Fibroblast of skin of left quadriceps (primary cell): ENCODE measurements around the gene ETFDH.
"Not testable (repeated sequence)": the region's sequence is repeated elsewhere in the genome, so short reads cannot be mapped to it uniquely, and the experiment has no call there.

Source experiments
- DNase-seq, 2 experiments: peaks; one replicate each; pipeline ENCODE4 v3.0.0-alpha.2; 2013; ENCODE audit warnings: low read depth in 2 of 2

ETFDH gene

DNA sequence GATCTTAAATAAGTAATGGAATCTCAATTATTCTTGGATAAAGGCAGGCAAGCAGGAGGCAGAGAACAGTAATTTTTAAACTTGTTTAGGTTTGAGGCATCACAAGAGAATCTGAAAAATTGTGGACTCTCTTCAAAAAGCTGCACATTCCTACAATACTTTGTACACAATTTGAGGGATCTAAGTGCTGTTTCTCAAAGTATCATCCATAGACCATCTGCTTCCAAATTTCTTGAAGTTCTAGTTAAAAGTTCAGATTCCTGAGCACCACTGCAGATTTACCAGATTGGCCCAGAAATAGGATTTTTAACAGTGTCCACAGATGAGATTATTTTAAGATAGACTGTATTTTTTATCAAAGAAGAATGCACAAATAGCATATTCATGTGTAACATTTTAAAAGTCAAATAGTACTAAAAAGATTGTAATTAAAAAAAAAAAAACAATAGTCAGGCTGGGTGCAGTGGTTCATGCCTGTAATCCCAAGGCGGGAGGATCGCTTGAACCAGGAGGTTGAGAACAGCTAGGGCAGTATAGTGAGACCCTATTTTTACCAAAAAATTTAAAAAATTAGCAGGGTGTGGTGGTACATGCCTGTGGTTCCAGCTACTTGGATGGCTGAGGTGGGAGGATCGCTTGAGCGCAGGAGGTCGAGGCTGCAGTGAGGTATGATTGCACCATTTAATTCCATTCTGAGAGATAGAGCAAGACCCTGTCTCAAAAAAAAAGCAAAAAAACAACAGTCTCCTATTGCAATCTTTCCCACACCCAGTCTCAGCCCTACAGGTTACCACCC is 82.5 kb downstream of the ETFDH start:
- peak; percentile 28 to 34 for DNase-seq

DNA sequence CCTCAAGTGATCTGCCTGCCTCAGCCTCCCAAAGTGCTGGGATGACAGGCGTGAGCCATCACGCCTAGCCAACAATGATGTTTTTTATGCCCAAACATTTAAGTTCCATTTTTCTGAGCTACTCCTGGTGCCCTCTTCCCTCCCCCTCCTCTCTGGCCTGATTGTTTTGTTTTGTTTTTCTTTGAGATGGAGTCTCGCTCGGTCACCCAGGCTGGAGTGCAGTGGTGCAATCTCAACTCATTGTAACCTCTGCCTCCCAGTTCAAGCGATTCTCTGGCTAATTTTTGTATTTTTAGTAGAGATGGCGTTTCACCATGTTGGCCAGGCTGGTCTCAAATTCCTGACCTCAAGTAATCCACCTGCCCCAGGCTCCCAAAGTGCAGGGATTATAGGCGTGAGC is 83.7 kb downstream of the ETFDH start:
- DNase-seq = not testable (repeated sequence)

DNA sequence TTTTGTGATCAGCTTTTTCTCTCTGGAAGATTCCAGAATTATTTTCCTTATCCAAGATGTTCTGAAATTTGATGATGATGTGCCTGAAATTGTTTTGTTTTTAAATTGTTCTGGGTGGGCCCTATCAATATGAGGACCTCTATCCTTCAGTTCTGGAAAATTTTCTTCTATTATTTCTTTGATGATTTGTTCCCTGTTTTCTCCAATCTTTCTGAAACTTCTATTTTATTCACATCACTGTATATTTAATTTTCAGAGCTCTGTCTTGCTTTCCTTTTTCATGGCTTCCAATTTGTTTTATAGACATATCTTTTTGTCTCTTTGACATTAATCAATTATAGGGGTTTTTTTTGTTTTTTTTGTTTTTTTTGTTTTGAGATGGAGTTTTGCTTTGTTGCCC is 84.5 kb downstream of the ETFDH start:
- no peak for DNase-seq

DNA sequence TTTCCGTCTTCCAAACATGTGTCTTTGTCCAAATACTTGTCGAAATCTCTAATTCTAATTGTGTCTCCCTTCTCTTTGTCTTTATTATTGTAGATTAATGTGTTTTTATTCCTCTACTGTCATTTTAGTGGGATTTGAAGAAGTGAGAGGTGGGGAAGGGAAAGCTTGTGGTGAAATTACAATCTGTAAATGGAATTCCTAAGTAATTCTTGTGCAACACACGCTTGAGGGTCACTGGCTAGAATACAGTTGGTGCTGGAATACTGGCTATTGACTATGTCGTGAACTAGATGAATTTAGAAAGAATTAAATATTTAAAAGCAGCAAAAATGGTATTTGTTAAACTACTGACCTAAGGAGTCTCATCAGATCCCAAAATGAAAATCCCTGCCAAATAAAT is 86.0 kb downstream of the ETFDH start:
- peak in 1 of 2 experiments; percentile 40 for DNase-seq

DNA sequence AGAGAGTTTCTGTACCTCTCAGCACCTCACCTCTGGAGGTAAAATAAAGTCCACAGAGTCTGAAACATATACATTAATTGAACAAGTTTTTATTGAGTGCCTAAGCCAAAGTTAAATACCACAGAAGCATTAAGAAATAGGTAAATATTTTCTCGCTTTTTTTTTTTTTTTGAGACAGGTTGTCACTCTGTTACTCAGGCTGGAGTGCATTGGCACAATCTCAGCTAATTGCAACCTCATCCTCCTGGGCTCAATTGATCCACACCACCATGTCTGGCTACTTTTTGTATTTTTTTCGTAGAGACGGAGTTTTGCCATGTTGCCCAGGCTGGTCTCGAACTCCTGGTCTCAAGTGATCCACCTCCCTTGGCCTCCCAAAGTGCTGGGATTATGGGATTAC is 86.6 kb downstream of the ETFDH start:
- DNase-seq = no peak
